HCT116 (cell line): ENCODE results near the gene KSR1. TPM values are rescaled to one million over a fixed set of nuclear protein-coding genes. Genes with fewer than 3 reads are reported as not detected.
"Not testable (repeated sequence)": the region's sequence is repeated elsewhere in the genome, so short reads cannot be mapped to it uniquely, and the experiment has no call there.

ENCODE experiments used
- ATAC-seq: fragments of 200-7000 bp; cut with Tn5 transposase; 2 replicates; pipeline ENCODE4 v1.9.1; 2020; ENCODE audit warnings: mild to moderate bottlenecking, moderate library complexity
- BruUV-seq: library from RNA; stranded (reverse); fragments of 400-500 nt; replicated peaks from 2 replicates; lab custom pipeline; 2021; lab: Mats Ljungman, UMichigan
- CTCF ChIA-PET: fragments of 300-600 bp; sonication (Branson Sonifier 250); formaldehyde crosslinking; loops from one replicate; lab custom pipeline; 2021; ENCODE audit warnings: antibody characterized with exemption; lab: Charles Lee
- POLR2A ChIA-PET: fragments of 300-600, 350-600 bp; sonication (Branson Sonifier 250); formaldehyde crosslinking; loops from one replicate; lab custom pipeline; 2021; ENCODE audit warnings: antibody characterized with exemption; lab: Charles Lee
- RAD21 ChIA-PET, 2 experiments: fragments of 300-600 bp; sonication (Branson Sonifier 250); formaldehyde crosslinking; loops; one replicate each; lab custom pipeline; 2023; ENCODE audit warnings: low total read pairs in 2 of 2; ENCODE audit not compliant: uncharacterized antibody in 2 of 2, unreplicated experiment in 2 of 2, low non-redundant PET in 1 of 2; lab: Charles Lee
- DNase-seq: peaks from one replicate; pipeline ENCODE4 v3.0.0-alpha.2; 2010; ENCODE audit warnings: low read depth, low spot score
- H2AFZ ChIP-seq: fragments of 200-600 bp; shearing (Covaris generic), sonication (generic); 2 replicates; pipeline ENCODE4 v1.6.1; 2017; ENCODE audit warnings: low read depth, mixed run types, mixed read lengths, antibody characterized with exemption, low read length; ENCODE audit not compliant: poor library complexity, severe bottlenecking
- H3K27ac ChIP-seq: 2 replicates; pipeline ENCODE4 v1.5.1; 2012; ENCODE audit warnings: low read depth, low read length
- H3K27me3 ChIP-seq: fragments of 200-600 bp; sonication (generic); 2 replicates; pipeline ENCODE4 v1.6.1; 2016; ENCODE audit warnings: mixed run types, low read length, mixed read lengths; ENCODE audit not compliant: insufficient read depth
- H3K36me3 ChIP-seq, 2 experiments: fragments of 200-500 bp in 1 of 2; fragments of 200-600 bp in 1 of 2; sonication (Bioruptor generic) in 1 of 2; sonication (generic) in 1 of 2; 2 replicates each; pipeline versions ENCODE4 v1.5.1 to v1.6.1; 2014 to 2016; ENCODE audit warnings: low read length in 2 of 2, inconsistent platforms in 1 of 2, mixed read lengths in 1 of 2, mixed run types in 1 of 2; ENCODE audit not compliant: insufficient read depth in 2 of 2, control insufficient read depth in 1 of 2
- H3K4me1 ChIP-seq, 2 experiments: fragments of 200-600 bp in 1 of 2; sonication (generic) in 1 of 2; 2 replicates each; pipeline versions ENCODE4 v1.5.1 to v1.6.1; 2012 to 2017; ENCODE audit warnings: low read length in 2 of 2, inconsistent platforms in 1 of 2, mild to moderate bottlenecking in 1 of 2, mixed read lengths in 1 of 2, mixed run types in 1 of 2, moderate library complexity in 1 of 2; ENCODE audit not compliant: insufficient read depth in 2 of 2, control insufficient read depth in 1 of 2
- H3K4me2 ChIP-seq: fragments of 200-600 bp; sonication (generic); 2 replicates; pipeline ENCODE4 v1.6.1; 2017; ENCODE audit warnings: mixed run types, low read length, mixed read lengths
- H3K4me3 ChIP-seq, 2 experiments: fragments of 200-600 bp in 1 of 2; sonication (generic) in 1 of 2; replicated peaks in 1 of 2; 2 replicates each; pipeline ENCODE4 v1.5.1; 2011 to 2016; ENCODE audit warnings: low read length in 2 of 2, control low read depth in 1 of 2, low read depth in 1 of 2, mild to moderate bottlenecking in 1 of 2, mixed read lengths in 1 of 2, mixed run types in 1 of 2
- H3K79me2 ChIP-seq: fragments of 200-600 bp; sonication (generic); 2 replicates; pipeline ENCODE4 v1.6.1; 2017; ENCODE audit warnings: mild to moderate bottlenecking, mixed run types, low read length, moderate library complexity, mixed read lengths; ENCODE audit not compliant: insufficient read depth
- H3K9ac ChIP-seq: fragments of 200-600 bp; sonication (generic); 2 replicates; pipeline ENCODE4 v1.6.1; 2016; ENCODE audit warnings: low read length, mixed read lengths
- H3K9me2 ChIP-seq: fragments of 200-600 bp; sonication (generic), shearing (Covaris generic); 2 replicates; pipeline ENCODE4 v1.6.1; 2017; ENCODE audit warnings: mixed run types, mild to moderate bottlenecking, moderate library complexity; ENCODE audit not compliant: insufficient read depth
- H3K9me3 ChIP-seq, 2 experiments: fragments of 200-500 bp in 1 of 2; fragments of 200-600 bp in 1 of 2; sonication (Bioruptor generic) in 1 of 2; sonication (generic) in 1 of 2; 2 replicates each; pipeline ENCODE4 v1.6.1; 2014 to 2017; ENCODE audit warnings: low read length in 2 of 2, mixed read lengths in 2 of 2, inconsistent platforms in 1 of 2, low read depth in 1 of 2, mild to moderate bottlenecking in 1 of 2, mixed run types in 1 of 2, moderate library complexity in 1 of 2; ENCODE audit not compliant: control insufficient read depth in 1 of 2, insufficient read depth in 1 of 2
- H4K20me1 ChIP-seq: fragments of 200-600 bp; sonication (generic), shearing (Covaris generic); 2 replicates; pipeline ENCODE4 v1.6.1; 2017; ENCODE audit warnings: mixed run types, mild to moderate bottlenecking, moderate library complexity; ENCODE audit not compliant: insufficient read depth
- EGR1 ChIP-seq: IDR thresholded peaks from 2 replicates; pipeline ENCODE4 v1.6.1; 2012; ENCODE audit warnings: low read depth
- FOSL1 ChIP-seq: IDR thresholded peaks from 2 replicates; pipeline ENCODE4 v1.6.1; 2012; ENCODE audit warnings: low read depth
- JUND ChIP-seq: IDR thresholded peaks from 2 replicates; pipeline ENCODE4 v1.6.1; 2012
- intact Hi-C: fragments of 100-400 bp; cut with micrococcal nuclease; formaldehyde crosslinking; loops from 2 replicates; pipeline ENCODE4 v1.10.0; 2022
- total RNA-seq: library from RNA; stranded (reverse); gene quantifications from one replicate; pipeline ENCODE4 v1.2.1, GENCODE V29; 2021; ENCODE audit not compliant: unreplicated experiment
- TF ChIP-seq, protein P1 (sequence below): IDR thresholded peaks from 2 replicates; pipeline ENCODE4 v1.6.1; 2011; ENCODE audit warnings: mild to moderate bottlenecking, low read length, moderate library complexity; ENCODE audit not compliant: insufficient replicate concordance; ENCODE audit errors: extremely low read depth

Gene KSR1
- total RNA-seq, 1 experiment from 2014 or later = 16.5 TPM

DNA sequence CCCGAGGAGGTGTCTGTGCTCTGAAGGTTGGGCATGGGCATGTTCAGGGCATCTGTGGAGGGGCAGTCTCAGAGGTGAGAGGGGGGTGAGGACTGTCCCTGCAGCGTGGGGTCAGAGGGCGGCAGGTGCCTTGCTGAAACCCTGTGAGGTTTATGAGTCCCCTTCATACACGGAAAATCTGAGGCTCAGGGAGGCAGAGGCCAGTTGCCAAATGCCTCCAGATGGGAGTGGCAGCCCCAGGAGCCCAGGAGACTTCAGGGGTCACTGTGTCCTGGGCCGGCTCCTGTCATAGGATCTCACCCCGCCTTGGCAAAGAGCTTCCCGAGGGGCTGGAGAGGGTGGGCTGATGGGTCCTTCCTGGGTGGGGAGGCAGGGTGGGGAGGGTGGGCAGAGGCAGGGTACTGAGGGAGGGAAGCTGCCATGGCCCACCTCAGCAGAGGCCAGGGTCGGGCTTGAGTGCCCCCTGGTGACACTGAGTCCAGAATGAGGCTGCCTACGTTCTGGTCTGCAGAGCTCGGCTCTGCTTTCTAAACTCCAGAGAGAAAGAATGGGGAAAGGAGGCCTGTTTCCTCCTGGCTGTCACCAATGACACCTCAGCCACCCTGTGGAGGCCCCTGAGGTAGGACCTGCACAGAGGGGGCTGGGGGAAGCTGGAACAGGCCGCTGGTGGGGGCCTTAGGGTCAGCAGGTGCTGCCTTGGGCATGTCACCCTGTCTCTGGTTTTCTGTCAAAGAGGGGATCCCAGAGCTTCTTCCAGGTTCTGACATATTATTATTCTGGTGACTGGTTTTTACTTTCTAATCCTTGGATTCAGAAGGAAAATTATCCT, 175.9 kb downstream of the KSR1 start:
- ATAC-seq = no peak
- H3K27ac ChIP-seq = no peak overlapping the region
- H3K36me3 ChIP-seq = no peaks in the 10 kb centered on the region
- RAD21 ChIA-PET = no interaction called here
- H4K20me1 ChIP-seq = no peaks in the 10 kb centered on the region
- no peak overlapping the region for H3K9ac ChIP-seq
- no TSS peak for BruUV-seq
- H3K79me2 ChIP-seq = no peaks in the 10 kb centered on the region
- no peaks in the 10 kb centered on the region for H3K9me3 ChIP-seq
- POLR2A ChIA-PET = no interaction called here
- no peak overlapping the region for H2AFZ ChIP-seq
- peaks cover 4 to 9% of the 10 kb centered on the region in 2 experiments; a peak in 2 of 4 replicates for H3K4me1 ChIP-seq
- no peak overlapping the region for H3K4me3 ChIP-seq
- CTCF ChIA-PET = no interaction called here
- no peak overlapping the region for H3K4me2 ChIP-seq
- no peaks in the 10 kb centered on the region for H3K9me2 ChIP-seq
- no peak for DNase-seq
- TF ChIP-seq JUND = no peak
- TF ChIP-seq FOSL1 = no peak
- no peak for TF ChIP-seq EGR1
- TF ChIP-seq, protein P1, sequence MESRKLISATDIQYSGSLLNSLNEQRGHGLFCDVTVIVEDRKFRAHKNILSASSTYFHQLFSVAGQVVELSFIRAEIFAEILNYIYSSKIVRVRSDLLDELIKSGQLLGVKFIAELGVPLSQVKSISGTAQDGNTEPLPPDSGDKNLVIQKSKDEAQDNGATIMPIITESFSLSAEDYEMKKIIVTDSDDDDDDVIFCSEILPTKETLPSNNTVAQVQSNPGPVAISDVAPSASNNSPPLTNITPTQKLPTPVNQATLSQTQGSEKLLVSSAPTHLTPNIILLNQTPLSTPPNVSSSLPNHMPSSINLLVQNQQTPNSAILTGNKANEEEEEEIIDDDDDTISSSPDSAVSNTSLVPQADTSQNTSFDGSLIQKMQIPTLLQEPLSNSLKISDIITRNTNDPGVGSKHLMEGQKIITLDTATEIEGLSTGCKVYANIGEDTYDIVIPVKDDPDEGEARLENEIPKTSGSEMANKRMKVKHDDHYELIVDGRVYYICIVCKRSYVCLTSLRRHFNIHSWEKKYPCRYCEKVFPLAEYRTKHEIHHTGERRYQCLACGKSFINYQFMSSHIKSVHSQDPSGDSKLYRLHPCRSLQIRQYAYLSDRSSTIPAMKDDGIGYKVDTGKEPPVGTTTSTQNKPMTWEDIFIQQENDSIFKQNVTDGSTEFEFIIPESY = no peak
- intact Hi-C loops = no loop called here
- H3K27me3 ChIP-seq = no peaks in the 10 kb centered on the region

DNA sequence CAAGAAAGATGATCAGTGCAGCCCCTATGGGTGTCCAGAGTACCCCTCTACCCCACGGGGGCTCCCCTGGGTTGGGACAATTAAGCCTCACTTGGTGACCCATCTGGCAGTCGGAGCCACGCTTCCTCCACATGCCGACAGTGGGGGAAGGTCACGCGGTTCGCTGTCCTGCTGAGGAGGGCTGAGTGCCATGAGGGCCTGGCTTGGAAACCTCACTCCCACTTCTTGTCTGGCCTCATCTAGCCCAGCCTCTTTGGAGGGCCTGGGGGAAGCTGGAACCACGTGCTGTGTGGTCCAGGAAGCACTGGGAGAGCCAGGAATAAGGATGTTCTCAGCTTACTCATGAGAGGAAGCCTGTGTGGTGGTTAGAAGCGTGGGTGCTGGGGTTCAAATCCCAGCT, 176.5 kb downstream of the KSR1 start:
- H3K27me3 ChIP-seq, H3K9ac ChIP-seq, DNase-seq, H3K27ac ChIP-seq, BruUV-seq, H3K9me2 ChIP-seq, H2AFZ ChIP-seq, CTCF ChIA-PET, H3K9me3 ChIP-seq, intact Hi-C loops, H3K79me2 ChIP-seq, H3K4me2 ChIP-seq, H3K4me3 ChIP-seq, POLR2A ChIA-PET, RAD21 ChIA-PET, H3K4me1 ChIP-seq, H4K20me1 ChIP-seq, ATAC-seq, H3K36me3 ChIP-seq: not testable (repeated sequence)
